Hypothalamus (tissue), 51 donors: ENCODE measurements around the gene SPAG16.

Source experiments
- DNase-seq, 51 donors: peaks; one replicate each; lab custom pipeline; 2025; lab: John Stamatoyannopoulos, UW

Gene SPAG16

GRCh38 chr2:213537579-213537978 lies 253.3 kb downstream of the SPAG16 start:
- DNase-seq: no peak

GRCh38 chr2:213544940-213545339 lies 260.7 kb downstream of the SPAG16 start:
- no peak for DNase-seq

- no peak for DNase-seq
These were observed 261.2 kb downstream of the SPAG16 start for GRCh38 chr2:213545481-213545880.

GRCh38 chr2:213545964-213546475 lies 261.8 kb downstream of the SPAG16 start:
- no peak for DNase-seq

- DNase-seq: no peak
These were observed 267.3 kb downstream of the SPAG16 start for GRCh38 chr2:213551526-213551925.

GRCh38 chr2:213559053-213559452 lies 274.8 kb downstream of the SPAG16 start:
- DNase-seq: no peak

- DNase-seq: no peak
These were observed 277.5 kb downstream of the SPAG16 start for GRCh38 chr2:213561759-213562158.

- DNase-seq: no peak
These were observed 278.4 kb downstream of the SPAG16 start for GRCh38 chr2:213562539-213563180.

GRCh38 chr2:213566846-213567245 lies 282.6 kb downstream of the SPAG16 start:
- no peak for DNase-seq

GRCh38 chr2:213609570-213610170 lies 325.4 kb downstream of the SPAG16 start:
- no peak for DNase-seq

GRCh38 chr2:213627054-213627710 lies 342.9 kb downstream of the SPAG16 start:
- DNase-seq: no peak

- DNase-seq: no peak
These were observed 343.7 kb downstream of the SPAG16 start for GRCh38 chr2:213627835-213628460.

GRCh38 chr2:213640738-213641425 lies 356.6 kb downstream of the SPAG16 start:
- DNase-seq: no peak

GRCh38 chr2:213644926-213645325 lies 360.7 kb downstream of the SPAG16 start:
- DNase-seq: no peak

GRCh38 chr2:213649176-213649575 lies 364.9 kb downstream of the SPAG16 start:
- no peak for DNase-seq

- DNase-seq: no peak
These were observed 380.6 kb downstream of the SPAG16 start for GRCh38 chr2:213664817-213665216.

GRCh38 chr2:213669657-213670056 lies 385.4 kb downstream of the SPAG16 start:
- no peak for DNase-seq

- DNase-seq: no peak
These were observed 394.4 kb downstream of the SPAG16 start for GRCh38 chr2:213678437-213679218.

- DNase-seq: no peak
These were observed 395.6 kb downstream of the SPAG16 start for GRCh38 chr2:213679894-213680293.

- no peak for DNase-seq
These were observed 398.0 kb downstream of the SPAG16 start for GRCh38 chr2:213682276-213682675.
